D721Med (cell line): Measurements from ENCODE around the gene TMEM88.
A peak's percentile ranks its signal among the peaks of the same experiment; 100 is the strongest.

Source experiments
- DNase-seq: peaks from one replicate; pipeline ENCODE4 v3.0.0; 2011; ENCODE audit warnings: low spot score; ENCODE audit not compliant: insufficient read length
- FAIRE-seq: peaks from 2 replicates; lab custom pipeline; 2011; peaks lifted over from hg19 to GRCh38; lab: Jason Lieb, UNC
- TF ChIP-seq, protein P1 (sequence below): IDR thresholded peaks from 2 replicates; pipeline ENCODE4 v1.5.1; 2012; ENCODE audit warnings: mild to moderate bottlenecking, control low read depth; ENCODE audit not compliant: insufficient read depth; ENCODE audit errors: missing control alignments

TMEM88 gene

GRCh38 chr17:7893187-7893880 is 38.5 kb downstream of the TMEM88 start:
- DNase-seq (no peak), FAIRE-seq (no peak)
- TF ChIP-seq, protein P1, sequence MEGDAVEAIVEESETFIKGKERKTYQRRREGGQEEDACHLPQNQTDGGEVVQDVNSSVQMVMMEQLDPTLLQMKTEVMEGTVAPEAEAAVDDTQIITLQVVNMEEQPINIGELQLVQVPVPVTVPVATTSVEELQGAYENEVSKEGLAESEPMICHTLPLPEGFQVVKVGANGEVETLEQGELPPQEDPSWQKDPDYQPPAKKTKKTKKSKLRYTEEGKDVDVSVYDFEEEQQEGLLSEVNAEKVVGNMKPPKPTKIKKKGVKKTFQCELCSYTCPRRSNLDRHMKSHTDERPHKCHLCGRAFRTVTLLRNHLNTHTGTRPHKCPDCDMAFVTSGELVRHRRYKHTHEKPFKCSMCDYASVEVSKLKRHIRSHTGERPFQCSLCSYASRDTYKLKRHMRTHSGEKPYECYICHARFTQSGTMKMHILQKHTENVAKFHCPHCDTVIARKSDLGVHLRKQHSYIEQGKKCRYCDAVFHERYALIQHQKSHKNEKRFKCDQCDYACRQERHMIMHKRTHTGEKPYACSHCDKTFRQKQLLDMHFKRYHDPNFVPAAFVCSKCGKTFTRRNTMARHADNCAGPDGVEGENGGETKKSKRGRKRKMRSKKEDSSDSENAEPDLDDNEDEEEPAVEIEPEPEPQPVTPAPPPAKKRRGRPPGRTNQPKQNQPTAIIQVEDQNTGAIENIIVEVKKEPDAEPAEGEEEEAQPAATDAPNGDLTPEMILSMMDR = no peak

GRCh38 chr17:7894226-7894625 is 39.4 kb downstream of the TMEM88 start:
- no peak for DNase-seq
- FAIRE-seq = no peak
- TF ChIP-seq, protein P1 = no peak

DNA sequence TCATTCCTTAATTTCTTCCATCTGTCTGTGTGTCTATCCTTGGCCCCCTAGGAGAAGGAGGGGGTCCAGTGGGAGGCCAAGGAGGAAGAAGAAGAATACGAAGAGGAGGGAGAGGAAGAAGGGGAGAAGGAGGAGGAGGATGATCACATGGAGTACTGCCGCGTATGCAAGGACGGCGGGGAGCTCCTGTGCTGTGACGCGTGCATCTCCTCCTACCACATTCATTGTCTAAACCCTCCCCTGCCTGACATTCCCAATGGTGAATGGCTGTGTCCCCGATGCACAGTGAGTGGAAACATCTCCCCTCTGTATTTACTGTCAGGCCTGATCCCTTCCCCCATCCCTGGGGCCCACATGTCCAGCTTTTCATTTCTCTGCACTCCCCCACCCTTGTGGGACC is 40.0 kb downstream of the TMEM88 start:
- FAIRE-seq (no peak), DNase-seq (no peak)
- TF ChIP-seq, protein P1 = no peak

GRCh38 chr17:7897090-7897489 is 42.2 kb downstream of the TMEM88 start:
- TF ChIP-seq, protein P1 = no peak
- no peak for DNase-seq
- no peak for FAIRE-seq

DNA sequence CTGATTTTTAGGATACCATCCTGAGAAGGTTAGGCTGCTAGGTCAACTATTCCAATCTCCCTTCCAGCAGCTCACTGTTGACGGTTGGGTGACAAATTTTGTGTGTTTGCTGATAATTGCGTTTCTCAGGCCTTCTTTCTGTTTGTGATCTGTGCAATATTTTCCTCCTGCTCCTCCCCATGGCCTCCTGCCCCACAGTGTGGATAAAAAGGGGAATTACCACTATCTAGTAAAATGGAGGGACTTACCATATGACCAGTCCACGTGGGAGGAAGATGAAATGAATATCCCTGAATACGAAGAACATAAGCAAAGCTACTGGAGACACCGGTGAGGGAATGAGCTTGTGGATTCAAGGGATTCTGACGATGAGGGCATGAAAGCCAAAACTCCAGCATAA is 42.9 kb downstream of the TMEM88 start:
- TF ChIP-seq, protein P1 = peak; percentile 12
- DNase-seq (no peak), FAIRE-seq (no peak)

GRCh38 chr17:7903154-7904103 is 48.6 kb downstream of the TMEM88 start:
- TF ChIP-seq, protein P1 = no peak
- no peak for FAIRE-seq
- DNase-seq = no peak
